Tibial nerve (tissue), 4 donors: ENCODE results near the gene ANO7.

Source experiments
- EP300 ChIP-seq, 2 donors: sonication (generic); formaldehyde crosslinking; IDR thresholded peaks; one replicate each; pipeline ENCODE4 v1.6.1; 2017; ENCODE audit warnings: antibody characterized with exemption in 2 of 2, mild to moderate bottlenecking in 1 of 2
- POLR2A ChIP-seq, 2 donors: fragments of 450-650 bp; IDR thresholded peaks; one replicate each; pipeline ENCODE4 v1.6.1; 2017; ENCODE audit warnings: antibody characterized with exemption in 2 of 2, mild to moderate bottlenecking in 2 of 2, moderate library complexity in 2 of 2
- TF ChIP-seq, protein P1 (sequence below), 5 experiments: fragments of 200-600 bp in 3 of 5; fragments of 450-650 bp in 2 of 5; sonication (generic) in 3 of 5; IDR thresholded peaks; one replicate each; pipeline ENCODE4 v1.5.1; 2016 to 2019; ENCODE audit warnings: antibody characterized with exemption in 5 of 5, mild to moderate bottlenecking in 3 of 5, moderate library complexity in 2 of 5

DNA sequence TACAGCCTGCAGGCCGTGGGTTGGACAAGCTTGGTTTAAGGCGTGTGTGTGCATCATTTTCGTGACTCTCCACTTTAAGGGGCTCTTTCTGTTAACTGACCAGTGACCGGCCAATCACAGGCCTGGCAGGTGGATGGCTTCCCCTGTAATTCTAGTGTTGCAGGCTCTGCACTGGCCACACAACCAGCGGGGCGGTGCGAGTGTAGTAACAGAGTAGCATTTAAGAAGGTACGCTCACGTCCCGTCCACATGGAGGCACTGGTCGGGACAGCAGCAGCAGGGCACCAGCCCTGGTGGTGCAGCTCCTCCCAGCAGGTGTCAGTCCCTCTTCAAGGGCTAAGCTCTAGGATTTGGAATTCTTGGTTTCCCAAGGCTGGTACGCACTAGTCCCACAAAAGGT is 8.0 kb upstream of the ANO7 start:
- TF ChIP-seq, protein P1, sequence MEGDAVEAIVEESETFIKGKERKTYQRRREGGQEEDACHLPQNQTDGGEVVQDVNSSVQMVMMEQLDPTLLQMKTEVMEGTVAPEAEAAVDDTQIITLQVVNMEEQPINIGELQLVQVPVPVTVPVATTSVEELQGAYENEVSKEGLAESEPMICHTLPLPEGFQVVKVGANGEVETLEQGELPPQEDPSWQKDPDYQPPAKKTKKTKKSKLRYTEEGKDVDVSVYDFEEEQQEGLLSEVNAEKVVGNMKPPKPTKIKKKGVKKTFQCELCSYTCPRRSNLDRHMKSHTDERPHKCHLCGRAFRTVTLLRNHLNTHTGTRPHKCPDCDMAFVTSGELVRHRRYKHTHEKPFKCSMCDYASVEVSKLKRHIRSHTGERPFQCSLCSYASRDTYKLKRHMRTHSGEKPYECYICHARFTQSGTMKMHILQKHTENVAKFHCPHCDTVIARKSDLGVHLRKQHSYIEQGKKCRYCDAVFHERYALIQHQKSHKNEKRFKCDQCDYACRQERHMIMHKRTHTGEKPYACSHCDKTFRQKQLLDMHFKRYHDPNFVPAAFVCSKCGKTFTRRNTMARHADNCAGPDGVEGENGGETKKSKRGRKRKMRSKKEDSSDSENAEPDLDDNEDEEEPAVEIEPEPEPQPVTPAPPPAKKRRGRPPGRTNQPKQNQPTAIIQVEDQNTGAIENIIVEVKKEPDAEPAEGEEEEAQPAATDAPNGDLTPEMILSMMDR (IDR thresholded peaks at IDR 0.05), result no peak
- TF ChIP-seq EP300 (IDR thresholded peaks at IDR 0.05) (no peak), POLR2A (IDR thresholded peaks at IDR 0.05) (no peak)
